Endothelial cell of umbilical vein (primary cell): Measurements from ENCODE around the gene PLOD1. TPM values are rescaled to one million over a fixed set of nuclear protein-coding genes. Genes with fewer than 3 reads are reported as not detected.

ENCODE experiments used
- BruUV-seq: library from RNA; stranded (reverse); fragments of 400-500 nt; replicated peaks from 2 replicates; lab custom pipeline; 2021; lab: Mats Ljungman, UMichigan
- CTCF ChIA-PET: fragments of 300-600, 350-600 bp; sonication (Branson Sonifier 250); formaldehyde crosslinking; loops from one replicate; lab custom pipeline; 2021; ENCODE audit warnings: antibody characterized with exemption, inconsistent platforms; lab: Charles Lee
- POLR2A ChIA-PET: fragments of 300-600, 350-600 bp; sonication (Branson Sonifier 250); formaldehyde crosslinking; loops from one replicate; lab custom pipeline; 2021; ENCODE audit warnings: antibody characterized with exemption, inconsistent platforms; lab: Charles Lee
- DNase-seq: peaks from one replicate; pipeline ENCODE4 v3.0.0-alpha.2; 2011; ENCODE audit warnings: low read depth, low spot score
- FAIRE-seq: peaks from 2 replicates; lab custom pipeline; 2011; peaks lifted over from hg19 to GRCh38; lab: Jason Lieb, UNC
- H2AFZ ChIP-seq: 2 replicates; pipeline ENCODE4 v1.6.0; 2012; ENCODE audit warnings: low read depth, low read length, control low read depth, inconsistent platforms
- H3K27ac ChIP-seq: 2 replicates; pipeline ENCODE4 v1.5.1; 2011; ENCODE audit warnings: low read depth, mild to moderate bottlenecking, control low read depth, low read length, moderate library complexity; ENCODE audit not compliant: insufficient read depth
- H3K27me3 ChIP-seq, 2 experiments: 2 replicates each; pipeline versions ENCODE4 v1.6.0 to v1.6.1; 2011; ENCODE audit warnings: low read length in 2 of 2, mixed read lengths in 1 of 2; ENCODE audit not compliant: control insufficient read depth in 2 of 2, insufficient read depth in 2 of 2
- H3K36me3 ChIP-seq, 2 experiments: 2 replicates in 1 of 2; 3 replicates in 1 of 2; pipeline ENCODE4 v1.5.1; 2011; ENCODE audit warnings: low read length in 2 of 2, mild to moderate bottlenecking in 1 of 2, moderate library complexity in 1 of 2; ENCODE audit not compliant: control insufficient read depth in 2 of 2, insufficient read depth in 2 of 2; ENCODE audit errors: extremely low read depth in 1 of 2
- H3K4me1 ChIP-seq: 3 replicates; pipeline ENCODE4 v1.5.1; 2011; ENCODE audit warnings: mild to moderate bottlenecking, low read length; ENCODE audit not compliant: control insufficient read depth, insufficient read depth; ENCODE audit errors: extremely low read depth
- H3K4me2 ChIP-seq: 2 replicates; pipeline ENCODE4 v1.6.1; 2011; ENCODE audit warnings: low read length, control low read depth, mixed read lengths; ENCODE audit not compliant: insufficient read depth
- H3K4me3 ChIP-seq, 3 experiments: fragments of 200-600 bp in 1 of 3; sonication (generic), shearing (Covaris generic) in 1 of 3; replicated peaks in 1 of 3; 2 replicates each; pipeline ENCODE4 v1.5.1; 2011 to 2016; ENCODE audit warnings: control low read depth in 3 of 3, low read length in 3 of 3, mild to moderate bottlenecking in 2 of 3, inconsistent platforms in 1 of 3, low read depth in 1 of 3, moderate library complexity in 1 of 3; ENCODE audit not compliant: insufficient read depth in 1 of 3
- H3K79me2 ChIP-seq: 2 replicates; pipeline ENCODE4 v1.6.0; 2012; ENCODE audit warnings: low read length, inconsistent platforms; ENCODE audit not compliant: control insufficient read depth, insufficient read depth
- H3K9ac ChIP-seq: replicated peaks from 2 replicates; pipeline ENCODE3; 2011; ENCODE audit warnings: low read length, control low read depth; ENCODE audit not compliant: insufficient read depth; ENCODE audit errors: extremely low read depth
- H3K9me1 ChIP-seq: replicated peaks from 3 replicates; pipeline ENCODE4 v1.6.0; 2011; ENCODE audit warnings: mild to moderate bottlenecking, low read length; ENCODE audit not compliant: control insufficient read depth, insufficient read depth; ENCODE audit errors: extremely low read depth
- H3K9me3 ChIP-seq: replicated peaks from 2 replicates; pipeline ENCODE4 v1.5.1; 2012; ENCODE audit warnings: low read length, inconsistent platforms; ENCODE audit not compliant: control insufficient read depth, insufficient read depth
- H4K20me1 ChIP-seq: replicated peaks from 2 replicates; pipeline ENCODE3; 2011; ENCODE audit warnings: mild to moderate bottlenecking, low read length; ENCODE audit not compliant: control insufficient read depth, insufficient read depth; ENCODE audit errors: extremely low read depth
- EZH2 ChIP-seq: IDR thresholded peaks from 2 replicates; pipeline ENCODE4 v1.6.1; 2012; ENCODE audit warnings: borderline replicate concordance, low read depth, mild to moderate bottlenecking, moderate library complexity, low read length, inconsistent platforms; ENCODE audit not compliant: severe bottlenecking
- FOS ChIP-seq: IDR thresholded peaks from 2 replicates; pipeline ENCODE4 v1.6.1; 2011; ENCODE audit warnings: mild to moderate bottlenecking, low read length, moderate library complexity, borderline replicate concordance; ENCODE audit not compliant: insufficient read depth
- GATA2 ChIP-seq: IDR thresholded peaks from 2 replicates; pipeline ENCODE4 v1.7.0; 2011; ENCODE audit warnings: low read depth, mild to moderate bottlenecking, moderate library complexity, mixed read lengths, low read length; ENCODE audit not compliant: insufficient read length, insufficient read depth
- JUN ChIP-seq: IDR thresholded peaks from 2 replicates; pipeline ENCODE4 v1.6.1; 2011; ENCODE audit warnings: borderline replicate concordance, low read depth; ENCODE audit not compliant: insufficient read length, insufficient read depth
- MYC ChIP-seq: IDR thresholded peaks from one replicate; pipeline ENCODE4 v1.6.1; 2011; ENCODE audit warnings: mild to moderate bottlenecking, low read depth, low read length
- POLR2A ChIP-seq: IDR thresholded peaks from 2 replicates; pipeline ENCODE4 v1.6.1; 2012; ENCODE audit warnings: low read depth, mild to moderate bottlenecking, control low read depth, low read length
- POLR2AphosphoS5 ChIP-seq: IDR thresholded peaks from 2 replicates; pipeline ENCODE4 v1.6.1; 2012; ENCODE audit warnings: low read depth, mild to moderate bottlenecking, control low read depth, low read length, moderate library complexity; ENCODE audit not compliant: insufficient read depth
- dilution Hi-C: fragments of 300-500 bp; cut with MboI; formaldehyde crosslinking; loops from one replicate; pipeline ENCODE4 v1.15.0; 2019; ENCODE audit warnings: low sequenced_read_pairs; ENCODE audit not compliant: extremely low pct_ligation_motif_present
- intact Hi-C: fragments of 100-400 bp; cut with micrococcal nuclease; formaldehyde crosslinking; loops from one replicate; pipeline ENCODE4 v1.10.0; 2022
- polyA plus RNA-seq, 4 experiments: library from polyadenylated mRNA; depleted of rRNA in 3 of 4; stranded (reverse) in 3 of 4; unstranded in 1 of 4; fragments of >200 nt; gene quantifications; 2 replicates each; pipeline versions ENCODE4 v1.2.1 to v1.2.3, GENCODE V29; 2011 to 2012; ENCODE audit warnings: missing spikeins in 1 of 4
- total RNA-seq: library from RNA; stranded (reverse); gene quantifications from 2 replicates; pipeline ENCODE4 v1.2.3, GENCODE V29; 2021
- TF ChIP-seq, protein P1 (sequence below), 2 donors: IDR thresholded peaks; 1 replicate in 1 of 2; 2 replicates in 1 of 2; pipeline ENCODE4 v1.5.1; 2011; ENCODE audit warnings: low read length in 2 of 2, mild to moderate bottlenecking in 2 of 2, moderate library complexity in 2 of 2, control low read depth in 1 of 2, inconsistent platforms in 1 of 2, low read depth in 1 of 2; ENCODE audit not compliant: insufficient read depth in 1 of 2; ENCODE audit errors: extremely low read depth in 1 of 2
- TF ChIP-seq, protein P2 (sequence below): IDR thresholded peaks from 2 replicates; pipeline ENCODE4 v1.6.1; 2011; ENCODE audit not compliant: insufficient read depth, insufficient read length

PLOD1 gene
- total and polyA plus RNA-seq, 2 donors (not counting 3 experiments of a cell fraction or from before 2014, with no cell fraction given), result 260 to 412 TPM

DNA sequence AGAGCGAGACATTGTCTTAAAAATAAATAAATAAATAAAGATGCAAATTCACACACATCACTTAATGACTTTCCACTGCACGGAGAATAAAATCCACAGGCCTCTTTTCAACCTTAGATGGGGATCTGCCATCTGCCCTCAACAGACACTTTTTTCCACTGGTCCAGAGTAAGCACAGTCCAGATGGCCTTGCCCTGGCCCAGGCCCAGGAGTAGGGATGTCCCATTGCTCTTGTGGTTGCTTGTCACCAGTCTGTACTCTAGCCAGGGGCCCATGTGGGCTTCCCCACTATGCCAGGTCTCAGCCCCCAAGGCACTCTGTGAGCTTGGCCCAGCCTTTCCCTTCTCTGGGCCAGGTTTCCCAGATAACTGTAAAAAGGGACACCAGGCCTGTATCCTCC, 17.4 kb downstream of the PLOD1 start:
- no TSS peak for BruUV-seq
- no peak for DNase-seq
- ChIA-PET POLR2A (interaction anchor here (2.2 kb wide), 1 partner anchor 42 kb away, joined by 7 read pairs; no protein-coding TSS in a partner anchor), CTCF (no interaction called here)
- no peaks in the 10 kb centered on the region for H3K9me3 ChIP-seq
- no peaks in the 10 kb centered on the region for H3K4me1 ChIP-seq
- H3K4me2 ChIP-seq, result no peak overlapping the region
- H3K9ac ChIP-seq, result no peak overlapping the region
- dilution Hi-C loops, result no loop called here
- TF ChIP-seq, protein P1, sequence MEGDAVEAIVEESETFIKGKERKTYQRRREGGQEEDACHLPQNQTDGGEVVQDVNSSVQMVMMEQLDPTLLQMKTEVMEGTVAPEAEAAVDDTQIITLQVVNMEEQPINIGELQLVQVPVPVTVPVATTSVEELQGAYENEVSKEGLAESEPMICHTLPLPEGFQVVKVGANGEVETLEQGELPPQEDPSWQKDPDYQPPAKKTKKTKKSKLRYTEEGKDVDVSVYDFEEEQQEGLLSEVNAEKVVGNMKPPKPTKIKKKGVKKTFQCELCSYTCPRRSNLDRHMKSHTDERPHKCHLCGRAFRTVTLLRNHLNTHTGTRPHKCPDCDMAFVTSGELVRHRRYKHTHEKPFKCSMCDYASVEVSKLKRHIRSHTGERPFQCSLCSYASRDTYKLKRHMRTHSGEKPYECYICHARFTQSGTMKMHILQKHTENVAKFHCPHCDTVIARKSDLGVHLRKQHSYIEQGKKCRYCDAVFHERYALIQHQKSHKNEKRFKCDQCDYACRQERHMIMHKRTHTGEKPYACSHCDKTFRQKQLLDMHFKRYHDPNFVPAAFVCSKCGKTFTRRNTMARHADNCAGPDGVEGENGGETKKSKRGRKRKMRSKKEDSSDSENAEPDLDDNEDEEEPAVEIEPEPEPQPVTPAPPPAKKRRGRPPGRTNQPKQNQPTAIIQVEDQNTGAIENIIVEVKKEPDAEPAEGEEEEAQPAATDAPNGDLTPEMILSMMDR (IDR thresholded peaks at IDR 0.05; ENCODE audit: extremely low read depth in 1 of 2, insufficient read depth in 1 of 2, low read depth in 1 of 2, low read length in 2 of 2), result no peak
- TF ChIP-seq EZH2 (no peak), POLR2AphosphoS5 (no peak), FOS (no peak), JUN (no peak), POLR2A (no peak), MYC (no peak), GATA2 (no peak)
- TF ChIP-seq, protein P2, sequence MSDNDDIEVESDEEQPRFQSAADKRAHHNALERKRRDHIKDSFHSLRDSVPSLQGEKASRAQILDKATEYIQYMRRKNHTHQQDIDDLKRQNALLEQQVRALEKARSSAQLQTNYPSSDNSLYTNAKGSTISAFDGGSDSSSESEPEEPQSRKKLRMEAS, result no peak
- H3K27ac ChIP-seq, result no peak overlapping the region
- intact Hi-C loops, result no loop called here
- H2AFZ ChIP-seq, result no peak overlapping the region
- FAIRE-seq, result no peak
- no peaks in the 10 kb centered on the region for H3K9me1 ChIP-seq
- no peak overlapping the region for H3K4me3 ChIP-seq
- no peaks in the 10 kb centered on the region for H3K79me2 ChIP-seq
- no peaks in the 10 kb centered on the region for H4K20me1 ChIP-seq
- H3K27me3 ChIP-seq, result no peaks in the 10 kb centered on the region
- H3K36me3 ChIP-seq, result peaks cover 10 to 35% of the 10 kb centered on the region in 2 experiments
